GOT3 (cell line): ENCODE data around the gene KISS1.

Experiments used
- DNase-seq: peaks from one replicate; lab custom pipeline; 2025; ENCODE audit warnings: mixed read lengths; lab: John Stamatoyannopoulos, UW

The KISS1 gene

DNA sequence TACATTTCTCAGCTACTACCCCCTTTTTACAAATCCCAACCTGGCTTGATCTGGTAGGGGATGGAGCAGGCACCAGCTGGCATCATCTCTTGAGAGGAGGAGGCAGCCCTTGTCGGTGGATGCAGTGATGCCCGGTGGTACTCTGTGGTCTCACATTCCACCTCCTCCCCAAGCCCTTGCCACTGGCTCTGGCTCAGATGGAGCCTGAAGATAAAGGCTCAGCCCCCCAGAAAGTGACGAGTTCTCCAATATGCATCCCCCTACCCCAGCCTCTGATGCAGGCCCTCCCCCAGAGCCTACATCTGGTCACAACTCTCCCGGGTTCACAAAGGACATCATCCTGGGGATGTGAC is 21.3 kb upstream of the KISS1 start:
- DNase-seq: no peak

DNA sequence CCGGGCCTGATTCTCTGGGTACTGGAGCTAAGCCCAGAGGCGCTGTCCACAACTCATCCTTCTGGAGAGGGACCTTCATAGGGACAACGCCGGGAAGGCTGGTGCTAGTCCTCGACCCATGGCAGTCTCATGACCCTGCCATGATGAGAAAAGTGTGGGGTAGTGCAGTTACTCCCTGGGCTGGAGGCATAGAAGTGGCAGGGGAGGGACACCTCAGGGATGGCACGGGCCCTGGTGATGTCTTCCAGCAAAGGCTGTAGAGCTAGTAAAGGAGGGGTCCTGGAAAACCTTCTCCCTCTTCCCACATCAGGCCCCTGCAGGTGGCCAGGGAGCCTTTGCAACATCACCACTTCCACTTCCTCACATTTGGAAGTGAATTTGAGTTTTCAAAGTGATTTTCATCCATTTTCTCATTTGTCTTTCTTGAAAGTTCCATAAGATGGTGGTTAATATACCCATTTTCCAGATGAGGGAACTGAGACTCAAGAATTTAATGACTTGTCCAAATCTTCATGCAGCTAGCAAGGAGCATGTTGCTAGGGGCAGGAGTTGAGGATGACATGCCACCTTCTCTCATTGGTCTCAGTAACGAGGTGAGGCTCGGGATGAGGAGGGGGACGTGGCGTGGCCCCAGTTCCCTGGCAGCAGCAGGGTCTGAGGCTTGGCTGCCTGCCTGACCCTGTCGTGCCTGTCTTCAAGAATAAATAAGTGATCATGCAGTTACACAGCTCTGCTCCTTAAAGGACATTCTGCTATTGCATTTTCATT is 20.8 kb upstream of the KISS1 start:
- DNase-seq: no peak

DNA sequence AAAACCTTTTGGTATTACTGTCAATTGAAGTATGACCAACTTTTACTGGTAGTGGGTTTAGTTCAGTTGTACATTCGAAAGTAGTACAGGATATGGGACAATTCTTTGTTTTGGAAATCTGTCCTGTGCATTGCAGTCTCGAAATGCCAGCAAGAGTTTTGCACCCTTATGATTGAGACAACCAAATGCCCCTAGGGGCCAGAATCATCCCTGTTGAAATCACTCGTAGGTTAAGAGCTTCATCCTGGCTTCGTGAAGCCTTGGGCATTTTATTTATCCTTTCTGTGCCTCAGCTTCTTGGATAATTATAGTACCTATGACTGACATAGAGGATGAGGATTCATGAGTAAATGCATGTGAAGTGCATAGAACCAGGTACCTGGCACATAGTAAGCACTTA is 19.9 kb upstream of the KISS1 start:
- no peak for DNase-seq

DNA sequence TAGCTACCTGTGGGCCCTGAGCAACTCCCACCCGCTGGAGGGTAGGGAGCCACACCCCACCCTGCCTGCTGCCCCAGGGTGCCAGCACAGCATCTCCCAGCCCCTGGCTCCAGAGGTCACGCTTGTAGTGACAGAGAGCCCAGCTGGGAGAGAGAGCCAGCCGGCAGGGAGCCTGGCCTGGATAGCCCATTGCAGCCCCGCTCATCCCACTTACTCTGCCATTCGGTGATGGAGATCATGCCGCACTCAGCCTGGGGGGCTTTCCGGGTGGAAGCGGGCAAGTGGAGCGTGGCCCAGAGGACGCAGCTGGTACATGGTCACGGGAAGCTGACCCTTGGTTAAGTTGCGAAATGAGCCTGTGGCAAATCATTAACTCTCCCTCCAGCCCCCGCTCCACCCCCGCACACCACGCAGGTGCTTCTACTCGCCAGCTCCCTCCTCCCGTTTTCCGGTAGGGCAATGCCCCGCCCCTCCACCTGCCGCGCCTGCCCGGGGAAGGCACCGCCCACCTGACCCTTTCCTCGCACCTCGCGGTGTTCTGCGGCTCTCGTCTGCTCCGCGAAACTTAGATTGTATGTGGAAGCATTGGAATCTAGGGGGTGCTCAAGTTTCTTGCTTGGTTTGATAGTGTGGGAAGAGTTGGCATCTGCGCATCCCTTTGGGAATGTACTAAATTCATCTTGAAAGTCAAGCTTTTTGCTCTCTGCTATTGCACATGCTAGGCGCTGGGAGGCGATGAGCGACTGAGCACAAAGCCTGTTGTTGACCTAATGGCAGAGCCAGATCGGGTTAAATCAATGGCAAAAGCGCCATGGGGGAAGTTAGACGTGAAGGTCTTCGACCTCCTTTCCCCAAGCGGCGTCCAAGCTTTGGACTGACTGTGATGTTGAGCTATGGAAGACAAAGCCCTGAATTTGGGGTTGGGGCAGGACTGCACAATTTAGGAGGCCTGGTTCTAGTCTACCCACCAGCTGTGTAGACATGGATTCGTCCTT is 17.7 kb upstream of the KISS1 start, which contains the start of gene GOLT1A:
Gene GOLT1A, minus strand, starts transcription at position 321 of the 995 bp plus-strand sequence. Its CDS starts 82 bp downstream, at position 239.
- DNase-seq: no peak

DNA sequence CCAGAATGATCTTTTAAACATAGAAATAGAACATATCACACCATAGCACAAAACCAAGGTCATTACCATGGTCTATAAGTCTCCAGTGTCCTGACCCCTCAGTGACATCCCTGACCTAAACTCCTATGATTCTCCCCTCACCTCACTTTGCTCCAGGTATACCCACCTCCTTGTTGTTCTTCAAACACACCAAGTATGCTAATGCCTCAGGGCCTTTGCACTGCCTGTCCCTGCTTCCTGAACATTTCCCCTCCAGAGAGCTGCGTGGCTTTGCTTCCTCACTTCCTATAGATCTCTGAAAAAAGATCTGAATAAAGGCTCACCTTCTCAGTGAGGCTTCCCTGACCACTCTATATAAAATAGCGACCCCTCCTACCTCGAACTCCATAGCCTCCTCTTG is 16.4 kb upstream of the KISS1 start:
- no peak for DNase-seq

DNA sequence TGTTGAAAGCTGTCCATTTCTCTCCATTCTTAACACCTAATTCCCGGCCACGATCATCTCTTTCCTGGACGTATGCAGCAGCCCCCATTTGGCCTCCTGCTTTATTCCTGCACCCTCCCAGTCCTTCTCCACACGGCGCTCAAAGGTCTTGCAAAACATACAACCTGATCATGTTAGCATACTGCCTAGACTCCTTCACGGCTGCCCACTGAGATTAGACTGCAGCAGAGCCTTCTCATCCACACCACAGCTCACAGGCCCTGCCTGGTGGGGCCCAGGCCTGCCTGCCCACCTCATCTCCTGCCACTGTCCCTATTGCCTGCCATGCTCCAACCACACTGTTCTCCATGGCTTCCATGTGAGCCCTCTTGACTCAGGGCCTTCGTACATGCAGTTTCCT is 14.8 kb upstream of the KISS1 start:
- DNase-seq: no peak

DNA sequence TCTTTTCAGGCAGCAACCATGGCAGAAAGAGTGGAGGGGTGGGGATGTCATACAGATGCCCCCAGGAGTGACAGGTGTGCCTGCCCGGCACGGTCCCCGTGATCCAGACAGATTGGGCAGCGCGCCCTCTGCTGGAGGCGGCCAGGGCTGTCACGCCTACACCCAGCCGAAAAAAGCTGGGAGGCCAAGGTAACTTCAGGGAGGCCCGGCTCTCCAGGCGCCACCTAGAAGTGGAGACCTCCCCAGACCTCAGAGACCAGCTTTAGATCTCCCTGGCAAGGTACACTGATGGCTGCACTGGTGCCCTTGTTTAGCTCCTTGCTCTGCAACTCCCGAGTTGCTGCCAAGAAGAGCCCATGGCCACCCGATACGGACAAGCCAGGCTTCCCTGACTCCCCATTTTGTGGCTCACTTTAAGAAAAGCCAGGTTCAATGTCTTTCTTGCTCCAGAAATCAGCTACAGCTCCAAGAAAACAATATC is 10.9 kb upstream of the KISS1 start:
- no peak for DNase-seq

DNA sequence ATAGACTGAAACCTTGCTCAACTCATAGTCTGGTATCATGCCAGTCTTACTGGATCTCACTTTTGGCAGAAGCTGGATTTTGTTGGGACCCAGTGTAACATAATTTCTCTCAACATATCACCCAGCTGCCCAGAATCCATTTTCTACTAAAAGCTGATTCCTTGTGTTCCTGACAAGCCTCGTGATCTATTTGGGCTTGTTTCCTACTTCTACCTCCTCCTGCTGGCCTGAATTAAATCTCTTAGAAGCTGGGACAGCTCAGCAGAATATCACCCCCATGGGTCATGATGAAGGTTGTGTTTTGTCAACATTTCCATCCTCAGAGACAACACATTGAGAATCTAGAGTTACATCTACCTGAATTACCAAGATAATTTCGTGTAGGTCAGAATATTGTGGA is 9.8 kb upstream of the KISS1 start:
- DNase-seq: no peak

DNA sequence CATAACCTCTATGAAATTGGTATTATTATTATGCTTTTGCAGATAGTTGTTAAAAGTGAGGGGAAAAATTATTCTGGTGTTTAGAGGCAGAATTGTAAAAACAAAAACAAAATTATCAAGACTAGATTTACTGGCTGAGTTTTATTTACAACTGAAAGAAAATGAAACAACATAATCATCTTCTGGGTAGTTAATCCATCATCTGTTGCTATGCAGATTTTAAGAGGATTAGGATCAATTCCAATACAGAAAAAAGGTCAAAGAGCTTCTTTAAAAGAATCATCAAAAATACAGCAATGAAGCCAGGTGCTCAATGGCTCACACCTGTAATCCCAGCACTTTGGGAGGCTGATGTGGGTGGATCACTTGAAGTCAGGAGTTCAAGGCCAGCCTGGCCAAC is 9.2 kb upstream of the KISS1 start:
- DNase-seq: no peak

DNA sequence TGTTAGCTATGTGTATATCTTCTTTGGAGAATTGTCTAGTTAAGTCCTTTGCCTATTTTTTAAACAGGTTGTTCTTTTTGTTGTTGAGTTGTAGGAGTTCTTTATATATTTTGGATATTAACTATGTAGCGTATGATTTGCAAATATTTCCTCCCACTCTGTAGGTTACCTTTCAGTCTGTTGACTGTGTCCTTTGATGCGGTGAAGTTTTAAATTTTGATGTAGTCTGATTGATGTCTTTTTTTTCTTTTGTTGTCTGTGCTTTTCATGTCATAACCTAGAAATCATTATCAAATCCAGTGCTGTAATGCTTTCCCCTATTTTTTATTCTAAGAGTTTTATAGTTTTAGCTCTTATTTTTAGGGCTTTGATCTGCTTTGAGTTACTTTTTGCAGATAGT is 8.7 kb upstream of the KISS1 start:
- no peak for DNase-seq

DNA sequence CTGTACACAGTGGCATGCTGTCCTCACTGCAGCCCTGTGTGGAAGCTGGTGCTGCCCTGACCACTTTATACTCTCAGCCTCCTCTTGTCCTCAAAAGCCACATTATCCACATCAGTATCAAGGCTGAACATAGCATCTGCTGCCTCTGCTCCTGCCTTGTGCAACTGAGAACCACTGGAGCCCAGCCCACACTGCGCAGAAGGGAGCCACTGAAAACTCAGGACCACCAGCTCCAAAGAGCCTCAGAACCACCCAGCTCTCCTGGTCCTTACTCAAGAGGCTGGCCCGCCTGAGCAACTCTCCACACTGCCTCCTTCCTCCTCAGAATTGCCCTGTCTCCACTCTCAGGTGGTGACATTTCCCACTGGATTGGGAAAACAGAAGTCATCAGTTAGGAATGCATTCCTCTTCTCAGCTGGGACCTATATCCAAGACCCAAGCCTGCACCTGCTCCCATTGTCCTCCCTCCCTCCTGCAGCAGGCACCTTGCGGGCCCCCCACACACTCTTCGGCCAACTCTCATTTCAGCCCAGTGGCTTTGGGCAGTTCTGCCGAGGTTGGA is 7.0 kb upstream of the KISS1 start:
- no peak for DNase-seq

DNA sequence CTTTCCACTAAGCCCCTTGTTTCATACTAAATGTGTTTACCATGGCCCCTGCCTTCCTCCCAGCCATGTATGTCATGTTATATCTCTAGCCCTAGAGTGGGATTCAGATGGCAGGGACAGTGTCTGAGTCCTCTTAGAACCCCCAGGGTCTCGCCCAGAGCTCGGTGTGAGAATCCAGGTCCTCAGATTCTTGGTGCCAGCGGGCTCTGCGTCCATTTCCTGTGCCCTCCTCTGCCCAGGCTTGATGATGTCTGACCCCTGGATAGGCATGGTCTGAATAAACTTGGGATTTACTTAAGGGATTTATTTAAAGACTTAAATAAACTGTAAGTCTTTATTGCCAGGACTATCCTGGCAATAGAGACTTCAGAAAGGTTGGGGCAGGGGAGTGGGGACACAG is 6.2 kb upstream of the KISS1 start:
- DNase-seq: no peak

DNA sequence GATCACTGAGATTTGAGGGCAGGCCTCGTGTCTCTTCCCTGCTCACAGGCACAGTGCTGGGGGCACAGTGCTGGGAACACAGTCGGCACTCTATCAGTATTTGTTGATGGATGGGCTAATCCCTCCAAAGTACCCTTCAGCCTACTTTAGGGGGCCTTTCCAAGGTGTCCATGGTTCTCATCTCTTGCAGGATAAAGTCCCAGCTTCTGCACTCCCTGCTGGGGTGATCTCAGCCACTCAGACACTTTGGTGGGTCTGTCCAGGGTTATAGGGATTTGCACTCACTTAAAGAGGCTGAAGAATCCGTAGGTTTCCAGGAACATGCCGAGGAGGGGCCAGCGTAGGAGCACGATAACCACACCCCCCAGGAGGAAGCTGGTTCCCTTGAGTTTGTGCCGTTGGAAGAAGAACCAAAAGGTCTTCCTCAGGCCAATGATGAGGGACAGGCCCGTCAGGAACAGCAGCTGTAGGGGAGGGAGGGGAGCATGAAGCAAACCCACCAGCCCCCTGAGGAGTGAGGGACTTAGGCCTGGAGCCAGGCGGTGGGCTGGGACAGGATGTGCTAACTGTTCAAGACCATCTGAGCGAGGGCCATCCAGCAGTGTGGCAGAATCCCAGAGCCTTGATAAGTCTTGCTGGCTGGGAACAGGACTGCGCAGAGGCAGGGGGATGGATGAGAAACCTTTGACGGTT is 5.2 kb upstream of the KISS1 start:
- no peak for DNase-seq

DNA sequence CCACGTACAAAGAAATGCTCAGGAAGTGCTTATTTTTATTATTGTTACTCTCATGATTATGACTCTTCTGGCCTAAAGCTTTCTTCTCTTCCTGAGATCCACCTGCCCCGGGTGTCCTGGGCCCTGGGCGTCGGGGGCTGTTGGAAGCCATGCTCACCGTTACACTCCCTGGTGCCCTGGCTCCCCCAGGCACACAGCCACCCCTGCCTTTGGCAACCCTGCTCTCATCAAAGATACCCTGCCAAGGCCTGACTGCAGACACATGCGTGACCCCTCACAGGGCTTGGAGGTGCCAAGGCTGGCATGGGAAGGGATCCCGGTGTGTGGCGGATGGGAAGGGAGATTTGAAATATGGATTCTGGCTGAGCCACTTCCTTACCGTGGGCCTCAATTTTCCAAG is 3.3 kb upstream of the KISS1 start:
- DNase-seq: no peak

DNA sequence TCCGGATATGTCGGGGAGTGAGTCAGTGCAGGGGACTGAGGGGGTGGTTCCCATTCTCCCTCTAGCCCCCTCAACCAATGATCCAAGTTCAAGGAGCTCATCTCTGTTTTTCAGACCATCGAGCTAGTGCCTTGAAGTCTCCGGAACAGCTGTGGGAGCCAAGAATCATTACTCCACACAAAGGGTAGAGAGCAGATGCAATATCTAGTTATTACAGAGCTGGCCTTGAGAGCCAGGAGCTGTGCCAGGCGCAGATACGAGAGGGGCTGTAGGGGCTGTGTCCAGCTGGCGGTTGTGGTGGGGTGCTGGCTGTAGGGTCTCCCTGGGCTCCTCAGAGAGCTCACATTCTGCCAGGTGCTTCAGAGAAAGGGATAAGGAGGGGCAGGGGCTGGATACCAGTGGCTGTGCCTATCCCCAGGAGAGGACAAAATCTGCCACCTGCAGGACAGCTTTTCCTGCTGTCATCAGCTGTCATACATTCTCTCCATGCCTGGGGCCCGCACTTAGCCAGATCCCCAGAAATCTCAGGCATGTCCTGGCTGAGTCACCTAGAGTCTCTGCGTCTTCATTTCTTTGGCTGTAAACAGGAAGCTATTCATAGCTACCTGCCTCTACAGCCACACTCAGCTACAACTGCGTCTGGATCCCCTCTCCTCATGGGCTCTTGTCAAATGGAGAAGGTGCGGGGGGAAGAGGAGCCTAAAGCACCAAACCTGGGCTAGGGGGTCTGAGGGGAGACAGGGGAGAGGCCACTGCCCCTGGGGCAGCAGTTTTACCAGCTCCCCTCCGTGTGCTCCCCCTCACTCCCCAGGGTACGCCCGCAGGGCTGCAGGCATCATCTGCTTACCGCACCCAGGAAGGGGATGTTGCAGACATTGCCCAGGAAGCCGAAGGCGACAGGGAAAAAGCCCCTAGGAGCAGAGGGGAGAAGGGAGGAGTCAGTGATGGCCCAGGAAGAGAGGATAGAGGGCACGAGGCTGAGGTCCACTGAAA is 2.4 kb upstream of the KISS1 start:
- no peak for DNase-seq

DNA sequence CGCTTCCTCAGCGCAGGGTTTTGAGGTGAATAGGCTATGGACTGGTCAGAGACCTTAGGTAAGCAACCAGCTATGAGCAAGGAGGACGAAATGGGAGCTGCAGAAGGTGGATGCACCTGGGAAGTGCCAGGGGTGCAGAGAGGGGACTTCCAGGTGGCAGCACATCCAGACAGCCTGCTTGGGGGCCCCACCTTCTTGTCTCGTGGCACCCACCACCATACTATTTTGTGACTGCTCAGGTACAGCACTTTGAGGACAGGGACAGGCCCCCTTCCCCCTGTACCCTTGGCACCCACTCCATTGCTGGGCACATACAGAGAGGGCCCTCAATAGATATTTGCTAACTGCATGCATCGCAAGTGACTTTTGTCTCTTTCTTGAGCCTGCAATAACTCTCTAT is 777 bp upstream of the KISS1 start:
- no peak for DNase-seq

DNA sequence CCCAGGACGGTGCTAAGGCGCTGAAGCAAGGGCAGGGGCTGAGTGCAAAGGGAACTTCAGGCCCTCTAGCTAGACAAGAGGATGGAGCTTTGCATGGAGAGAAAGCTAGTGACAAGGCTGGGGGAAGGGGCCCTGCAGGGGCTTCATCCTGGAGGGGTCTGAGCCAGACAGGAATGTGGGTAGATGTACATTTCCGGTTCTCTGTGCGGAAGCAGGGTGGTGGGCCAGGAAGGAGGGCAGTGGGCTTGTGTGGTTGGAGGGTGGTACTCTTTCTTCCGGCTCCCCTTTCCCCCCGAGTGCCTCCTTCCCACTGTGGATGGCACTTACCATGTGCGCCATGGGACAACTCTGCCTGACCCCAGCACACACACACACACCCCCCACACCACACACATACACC is 1.5 kb downstream of the KISS1 start:
- no peak for DNase-seq

DNA sequence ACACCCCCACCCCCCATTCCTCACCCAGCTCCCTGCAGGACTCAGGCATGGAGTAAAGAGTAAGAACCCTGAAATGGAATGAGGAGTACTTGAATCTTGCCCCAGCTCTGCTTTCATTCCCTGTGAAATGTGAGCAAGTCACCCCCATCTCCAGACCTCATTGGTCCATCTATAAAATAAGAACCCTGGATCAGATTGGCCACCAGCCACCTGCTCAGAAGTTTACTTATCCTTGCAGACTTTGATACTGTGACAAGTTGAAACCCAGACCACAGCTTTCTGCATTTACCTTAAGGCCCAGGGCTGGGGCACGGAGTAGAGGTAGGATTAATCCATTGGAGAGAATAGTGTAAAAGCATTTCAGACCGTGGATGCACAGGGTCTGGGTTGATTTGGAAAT is 2.2 kb downstream of the KISS1 start:
- DNase-seq: no peak

DNA sequence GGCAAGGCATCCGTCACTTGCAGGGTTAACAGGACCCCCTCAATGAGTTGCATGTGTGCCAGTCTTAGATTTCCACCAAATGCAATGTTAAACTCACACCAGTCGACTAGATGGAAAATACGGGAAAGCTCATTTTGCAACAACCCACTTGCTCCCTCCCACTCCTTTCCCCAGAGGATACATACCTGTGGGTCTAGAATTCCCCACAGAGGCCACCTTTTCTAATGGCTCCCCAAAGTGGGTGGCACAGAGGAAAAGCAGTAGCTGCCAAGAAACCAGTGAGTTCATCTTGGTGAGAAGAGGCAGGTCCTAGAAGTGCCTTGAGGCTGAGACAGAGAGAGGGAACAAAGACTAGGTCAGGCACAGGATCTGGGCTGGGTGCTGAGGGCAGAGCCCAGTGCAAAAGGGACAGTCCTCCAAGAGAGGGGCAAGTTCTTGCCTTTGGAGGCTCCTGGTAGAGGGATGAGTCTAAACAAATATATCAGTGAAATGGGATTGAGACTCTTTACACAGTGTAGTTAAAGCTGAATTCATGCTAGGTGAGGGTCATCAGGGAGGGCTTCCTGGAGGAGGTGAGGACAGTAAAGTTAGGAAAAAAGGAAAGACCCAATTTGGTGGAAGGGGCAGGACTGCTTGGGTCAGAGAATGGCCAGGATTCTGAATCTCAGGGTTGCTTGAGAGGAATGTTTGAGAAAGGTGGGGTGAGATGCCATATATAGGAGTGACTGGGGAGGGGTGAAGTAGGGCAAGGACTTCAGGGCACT is 3.5 kb downstream of the KISS1 start:
- no peak for DNase-seq

DNA sequence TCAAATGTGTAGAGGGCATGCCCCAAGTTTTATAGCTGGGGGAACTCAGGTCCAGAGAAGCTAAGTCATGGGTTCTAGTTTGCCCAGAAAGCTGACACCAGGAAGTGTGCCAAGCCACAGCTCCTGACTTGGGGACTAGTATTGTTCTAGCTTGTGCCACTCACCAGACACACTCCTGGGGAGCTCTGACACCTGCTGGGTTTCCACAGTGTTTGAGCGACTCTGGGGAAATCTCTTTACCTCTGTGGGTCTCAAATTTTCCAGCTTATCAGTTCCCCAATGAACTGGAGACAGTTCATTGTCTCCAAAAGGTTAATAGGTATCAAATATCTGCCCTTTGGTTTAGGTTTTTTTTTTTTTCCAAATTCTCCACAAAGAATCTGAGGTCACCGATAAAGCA is 4.2 kb downstream of the KISS1 start:
- DNase-seq: no peak
